Mesothelial cell of epicardium (in vitro differentiated cells): Measurements from ENCODE around the gene KCNH8. TPM values are rescaled to one million over a fixed set of nuclear protein-coding genes. Genes with fewer than 3 reads are reported as not detected.
"Not testable (repeated sequence)": the region's sequence is repeated elsewhere in the genome, so short reads cannot be mapped to it uniquely, and the experiment has no call there.

Experiments used
- DNase-seq, 2 experiments: peaks; one replicate each; pipeline ENCODE4 v3.0.0; 2021; ENCODE audit warnings: low spot score in 2 of 2; ENCODE audit not compliant: unreplicated experiment in 2 of 2
- H3K27ac Mint-ChIP-seq: 2 replicates; pipeline ENCODE4 v1.8.0; 2021; ENCODE audit warnings: mixed read lengths
- H3K27me3 Mint-ChIP-seq: 2 replicates; pipeline ENCODE4 v1.8.0; 2021; ENCODE audit warnings: low read depth, mixed read lengths
- H3K36me3 Mint-ChIP-seq: 2 replicates; pipeline ENCODE4 v1.8.0; 2021; ENCODE audit warnings: mixed read lengths
- H3K4me1 Mint-ChIP-seq: 2 replicates; pipeline ENCODE4 v1.8.0; 2021; ENCODE audit warnings: mixed read lengths
- H3K4me3 Mint-ChIP-seq: 2 replicates; pipeline ENCODE4 v1.8.0; 2021; ENCODE audit warnings: mild to moderate bottlenecking, moderate library complexity, mixed read lengths
- H3K9me3 Mint-ChIP-seq: 2 replicates; pipeline ENCODE4 v1.8.0; 2021; ENCODE audit warnings: mixed read lengths
- total RNA-seq: library from RNA; stranded (reverse); gene quantifications from 3 replicates; pipeline ENCODE4 v1.2.1, GENCODE V29; 2021
- TF ChIP-seq, protein P1 (sequence below): fragments of 200-600 bp; sonication (generic); IDR thresholded peaks from one replicate; pipeline ENCODE4 v1.5.0; 2021; ENCODE audit warnings: antibody characterized with exemption; ENCODE audit not compliant: unreplicated experiment

Gene KCNH8
- 1.4 to 1.6 TPM (median 1.5 TPM) in 3 replicates for total RNA-seq

- H3K4me3 Mint-ChIP-seq = peak within 1 kb of the TSS; percentile 90
- peak within 1 kb of the TSS; percentile 96 for H3K27ac Mint-ChIP-seq
- DNase-seq = peak; percentile 26 to 48
- H3K36me3 Mint-ChIP-seq = no peaks in the 10 kb centered on the region
- no peaks in the 10 kb centered on the region for H3K9me3 Mint-ChIP-seq
- TF ChIP-seq, protein P1, sequence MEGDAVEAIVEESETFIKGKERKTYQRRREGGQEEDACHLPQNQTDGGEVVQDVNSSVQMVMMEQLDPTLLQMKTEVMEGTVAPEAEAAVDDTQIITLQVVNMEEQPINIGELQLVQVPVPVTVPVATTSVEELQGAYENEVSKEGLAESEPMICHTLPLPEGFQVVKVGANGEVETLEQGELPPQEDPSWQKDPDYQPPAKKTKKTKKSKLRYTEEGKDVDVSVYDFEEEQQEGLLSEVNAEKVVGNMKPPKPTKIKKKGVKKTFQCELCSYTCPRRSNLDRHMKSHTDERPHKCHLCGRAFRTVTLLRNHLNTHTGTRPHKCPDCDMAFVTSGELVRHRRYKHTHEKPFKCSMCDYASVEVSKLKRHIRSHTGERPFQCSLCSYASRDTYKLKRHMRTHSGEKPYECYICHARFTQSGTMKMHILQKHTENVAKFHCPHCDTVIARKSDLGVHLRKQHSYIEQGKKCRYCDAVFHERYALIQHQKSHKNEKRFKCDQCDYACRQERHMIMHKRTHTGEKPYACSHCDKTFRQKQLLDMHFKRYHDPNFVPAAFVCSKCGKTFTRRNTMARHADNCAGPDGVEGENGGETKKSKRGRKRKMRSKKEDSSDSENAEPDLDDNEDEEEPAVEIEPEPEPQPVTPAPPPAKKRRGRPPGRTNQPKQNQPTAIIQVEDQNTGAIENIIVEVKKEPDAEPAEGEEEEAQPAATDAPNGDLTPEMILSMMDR = no peak
- H3K4me1 Mint-ChIP-seq = peaks cover 13% of the 10 kb centered on the region
- H3K27me3 Mint-ChIP-seq = peaks cover 21% of the 10 kb centered on the region
These were observed at the start of gene KCNH8 for GRCh38 chr3:19147905-19148767. Gene KCNH8, plus strand, starts transcription at chr3:19148510. Its CDS starts 210 bp downstream, at chr3:19148720.

DNA sequence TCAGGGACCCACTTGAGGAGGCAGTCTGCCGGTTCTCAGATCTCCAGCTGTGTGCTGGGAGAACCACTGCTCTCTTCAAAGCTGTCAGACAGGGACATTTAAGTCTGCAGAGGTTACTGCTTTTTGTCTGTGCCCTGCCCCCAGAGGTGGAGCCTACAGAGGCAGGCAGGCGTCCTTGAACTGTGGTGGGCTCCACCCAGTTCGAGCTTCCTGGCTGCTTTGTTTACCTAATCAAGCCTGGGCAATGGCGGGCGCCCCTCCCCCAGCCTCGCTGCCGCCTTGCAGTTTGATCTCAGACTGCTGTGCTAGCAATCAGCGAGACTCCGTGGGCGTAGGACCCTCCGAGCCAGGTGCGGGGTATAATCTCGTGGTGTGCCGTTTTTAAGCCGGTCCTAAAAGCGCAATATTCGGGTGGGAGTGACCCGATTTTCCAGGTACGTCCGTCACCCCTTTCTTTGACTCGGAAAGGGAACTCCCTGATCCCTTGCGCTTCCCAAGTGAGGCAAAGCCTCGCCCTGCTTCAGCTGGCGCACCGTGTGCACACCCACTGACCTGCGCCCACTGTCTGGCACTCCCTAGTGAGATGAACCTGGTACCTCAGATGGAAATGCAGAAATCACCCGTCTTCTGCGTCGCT lies 45.5 kb upstream of the KCNH8 start:
- not testable (repeated sequence) for H3K27me3 Mint-ChIP-seq, DNase-seq, H3K36me3 Mint-ChIP-seq, H3K4me1 Mint-ChIP-seq, H3K9me3 Mint-ChIP-seq
- peak overlapping the region; percentile 5 for H3K27ac Mint-ChIP-seq
- peak overlapping the region; percentile 72 for H3K4me3 Mint-ChIP-seq

DNA sequence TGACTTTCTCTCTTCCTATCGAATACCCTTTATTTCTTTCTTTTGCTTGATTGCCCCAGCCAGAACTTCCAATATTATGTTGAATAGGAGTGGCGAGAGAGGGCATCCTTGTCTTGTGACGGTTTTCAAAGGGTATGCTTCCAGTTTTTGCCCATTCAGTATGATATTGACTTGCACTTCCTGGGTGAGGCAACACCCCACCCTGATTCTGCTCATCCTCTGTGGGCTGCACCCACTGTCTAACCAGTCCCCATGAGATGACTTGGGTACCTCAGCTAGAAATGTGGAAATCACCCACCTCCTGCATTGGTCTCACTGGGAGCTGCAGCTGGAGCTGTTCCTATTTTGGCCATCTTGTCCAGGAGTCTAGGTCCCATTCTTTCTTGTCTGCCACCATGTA lies 44.8 kb upstream of the KCNH8 start:
- TF ChIP-seq, protein P1 = no peak
- no peak for DNase-seq
- peaks cover 3% of the 10 kb centered on the region for H3K4me1 Mint-ChIP-seq
- H3K27me3 Mint-ChIP-seq = no peaks in the 10 kb centered on the region
- no peak overlapping the region for H3K27ac Mint-ChIP-seq
- no peaks in the 10 kb centered on the region for H3K36me3 Mint-ChIP-seq
- peak overlapping the region; percentile 72 for H3K4me3 Mint-ChIP-seq
- H3K9me3 Mint-ChIP-seq = no peaks in the 10 kb centered on the region

DNA sequence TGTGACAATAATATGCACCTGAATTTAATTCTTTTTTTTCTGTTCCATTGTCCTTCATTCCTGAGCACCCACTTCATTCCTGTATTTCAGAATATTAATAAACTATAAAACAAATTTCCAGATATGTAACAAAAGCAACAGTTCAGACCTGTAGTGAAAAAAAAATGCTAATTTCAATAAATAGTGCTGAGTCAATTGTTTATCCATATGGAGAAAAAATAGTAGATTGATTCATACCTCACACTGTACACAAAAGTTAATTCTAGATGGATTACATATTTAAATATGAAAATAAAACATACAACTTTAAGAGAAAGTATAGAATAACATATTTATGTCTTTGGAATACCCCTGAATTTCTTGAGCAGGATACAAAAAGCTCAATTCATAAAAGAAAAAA lies 43.9 kb upstream of the KCNH8 start:
- H3K36me3 Mint-ChIP-seq = no peaks in the 10 kb centered on the region
- H3K9me3 Mint-ChIP-seq = no peaks in the 10 kb centered on the region
- no peak for DNase-seq
- no peak overlapping the region for H3K27ac Mint-ChIP-seq
- TF ChIP-seq, protein P1 = no peak
- peaks cover 3% of the 10 kb centered on the region for H3K4me1 Mint-ChIP-seq
- H3K4me3 Mint-ChIP-seq = no peak overlapping the region
- H3K27me3 Mint-ChIP-seq = no peaks in the 10 kb centered on the region

GRCh38 chr3:19105826-19106225 lies 42.5 kb upstream of the KCNH8 start:
- no peaks in the 10 kb centered on the region for H3K36me3 Mint-ChIP-seq
- no peaks in the 10 kb centered on the region for H3K27me3 Mint-ChIP-seq
- no peaks in the 10 kb centered on the region for H3K9me3 Mint-ChIP-seq
- peaks cover 3% of the 10 kb centered on the region for H3K4me1 Mint-ChIP-seq
- no peak overlapping the region for H3K4me3 Mint-ChIP-seq
- H3K27ac Mint-ChIP-seq = no peak overlapping the region
- no peak for DNase-seq
- TF ChIP-seq, protein P1 = no peak

DNA sequence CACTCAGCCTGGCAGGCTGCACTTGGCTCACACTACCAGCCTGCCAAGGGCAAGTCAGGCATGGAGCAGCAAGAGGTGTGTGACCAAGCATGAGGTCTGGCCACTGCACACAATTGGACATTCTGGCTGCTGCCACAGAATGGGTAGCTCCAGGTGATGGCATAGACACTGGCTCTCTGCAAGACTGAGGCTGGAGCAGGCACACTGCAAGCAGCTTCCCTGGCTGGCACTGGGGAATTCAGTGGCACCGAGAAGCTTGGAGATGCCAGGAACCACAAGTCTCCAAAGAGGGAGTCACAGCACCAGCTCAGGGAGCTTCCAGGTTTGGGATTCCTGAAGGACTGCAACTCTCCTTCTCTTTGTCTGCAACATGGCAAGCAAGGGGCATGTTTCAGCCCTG lies 42.0 kb upstream of the KCNH8 start:
- Mint-ChIP-seq H3K27ac (no peak overlapping the region), H3K4me1 (peaks cover 3% of the 10 kb centered on the region), H3K4me3 (no peak overlapping the region), H3K9me3 (no peaks in the 10 kb centered on the region), H3K27me3 (no peaks in the 10 kb centered on the region), H3K36me3 (no peaks in the 10 kb centered on the region)
- DNase-seq = no peak
- TF ChIP-seq, protein P1 = no peak
